ENCODE measurements around the gene IMMT.

IMMT gene

DNA sequence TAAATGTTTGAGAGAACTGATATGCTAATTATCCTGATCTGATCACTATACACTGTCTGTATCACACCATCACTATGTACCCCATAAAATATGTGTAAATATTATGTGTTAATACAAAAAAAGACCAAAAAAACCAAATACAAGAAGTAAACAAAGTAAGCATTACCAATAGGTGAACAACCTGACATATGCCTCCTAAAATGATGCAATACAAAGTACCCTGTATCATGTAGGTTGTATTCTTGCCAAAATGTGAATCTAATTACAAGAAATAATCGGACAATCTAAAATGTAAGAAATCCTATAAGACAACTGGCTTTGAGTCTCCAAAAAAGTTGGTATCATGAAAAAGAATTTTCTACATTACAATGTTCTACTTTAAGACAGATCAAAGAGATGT is 97.3 kb downstream of the IMMT start:
- no peak for DNase-seq (ENCODE audit: extremely low read depth, low read depth)
- H3K4me3 ChIP-seq (replicated peaks; ENCODE audit: low read depth, low read length): no peak overlapping the region
- TF ChIP-seq CTCF (IDR thresholded peaks at IDR 0.05; ENCODE audit: low read depth, low read length, missing control alignments): no peak

DNA sequence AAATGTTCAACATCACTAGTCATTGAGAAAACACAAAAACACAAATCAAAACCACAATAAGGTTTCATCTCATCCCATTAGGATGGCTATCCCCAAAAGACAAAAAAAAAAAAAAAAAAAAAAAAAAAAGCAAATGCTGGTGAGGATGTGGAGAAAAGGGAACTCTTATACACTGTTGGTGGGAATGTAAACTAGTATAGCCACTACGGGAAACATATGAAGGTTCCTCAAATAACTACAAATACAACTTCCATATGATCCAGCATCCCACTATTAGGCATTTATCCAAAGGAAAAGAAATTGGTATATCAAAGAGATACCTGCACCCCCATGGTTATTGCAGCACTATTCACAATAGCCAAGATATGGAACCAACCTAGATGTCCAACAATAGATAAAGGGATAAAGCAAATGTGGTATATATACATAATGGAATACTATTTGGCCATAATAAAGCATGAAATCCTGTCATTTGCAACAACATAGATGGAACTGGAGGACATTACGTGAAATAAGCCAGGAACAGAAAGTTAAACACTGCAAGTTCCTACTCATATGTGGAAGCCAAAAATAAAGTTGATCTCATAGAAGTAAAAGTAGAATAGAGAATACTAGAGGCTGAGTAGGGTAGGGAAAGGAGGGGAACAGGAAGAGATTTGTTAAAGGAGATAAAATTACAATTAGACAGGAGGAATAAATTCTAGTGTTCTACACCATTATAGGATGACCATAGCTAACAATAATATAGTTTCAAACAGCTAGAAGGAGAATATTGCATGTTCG is 98.0 kb downstream of the IMMT start:
- TF ChIP-seq CTCF (IDR thresholded peaks at IDR 0.05; ENCODE audit: low read depth, low read length, missing control alignments): no peak
- no peak overlapping the region for H3K4me3 ChIP-seq (replicated peaks; ENCODE audit: low read depth, low read length)
- no peak for DNase-seq (ENCODE audit: extremely low read depth, low read depth)

DNA sequence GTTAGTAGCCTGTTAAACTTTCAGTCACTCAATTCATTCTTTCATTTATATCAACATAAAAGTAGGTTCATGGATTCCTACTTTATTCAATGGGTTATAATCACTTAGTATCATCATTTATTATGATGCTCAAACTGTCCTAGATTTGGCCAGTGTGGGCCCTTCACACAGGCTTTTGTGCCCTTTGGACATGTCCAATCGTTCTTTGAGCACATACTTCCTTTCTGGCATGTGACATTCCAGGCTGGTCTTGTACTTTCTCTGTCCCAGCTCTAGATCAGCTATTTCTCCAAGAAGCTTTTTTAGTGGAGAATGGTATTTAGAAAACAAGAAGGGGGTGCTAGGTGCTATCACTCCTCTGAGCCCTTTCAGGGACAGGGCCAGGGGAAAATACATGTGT is 101.0 kb downstream of the IMMT start:
- TF ChIP-seq CTCF (IDR thresholded peaks at IDR 0.05; ENCODE audit: low read depth, low read length, missing control alignments): no peak
- no peak for DNase-seq (ENCODE audit: extremely low read depth, low read depth)

More for the DNA sequence above, 101.0 kb downstream of the IMMT start:
- H3K4me3 ChIP-seq (replicated peaks; ENCODE audit: low read depth, low read length): no peak overlapping the region

All from HFF-Myc (cell line).